AG04449 (cell line): Measurements from ENCODE around the gene CHKA.

Experiments used
- CTCF ChIA-PET: fragments of 350-600 bp; formaldehyde crosslinking; extraction: SDS; loops from one replicate; lab custom pipeline; 2021; ENCODE audit warnings: antibody characterized with exemption; lab: Yijun Ruan, JAX
- POLR2A ChIA-PET: fragments of 400-600, 350-600 bp; formaldehyde crosslinking; extraction: SDS; loops from one replicate; lab custom pipeline; 2020; ENCODE audit warnings: antibody characterized with exemption, inconsistent platforms; lab: Yijun Ruan, JAX
- DNase-seq: peaks from one replicate; pipeline ENCODE4 v3.0.0-alpha.2; 2010; ENCODE audit warnings: low read depth, low spot score
- H3K4me3 ChIP-seq: 2 replicates; pipeline ENCODE4 v1.5.1; 2011; ENCODE audit warnings: low read depth, mild to moderate bottlenecking, control low read depth, low read length
- CTCF ChIP-seq: IDR thresholded peaks from one replicate; pipeline ENCODE4 v1.5.1; 2011; ENCODE audit warnings: mild to moderate bottlenecking, moderate library complexity, low read length, control low read depth, inconsistent platforms; ENCODE audit not compliant: insufficient read depth; ENCODE audit errors: missing control alignments

Gene CHKA

GRCh38 chr11:68043349-68044144 lies 77.6 kb downstream of the CHKA start:
- H3K4me3 ChIP-seq, result peak overlapping the region; percentile 12; the same call in 1 of the 2 replicates
- TF ChIP-seq CTCF, result no peak
- POLR2A ChIA-PET, result interaction anchor here (0.6 to 2.8 kb wide), 3 partner anchors 9 to 33 kb away, joined by 3 to 17 read pairs (median 6); partner anchors contain the start of gene ALDH3B1
- CTCF ChIA-PET, result interaction anchor here (1.6 to 1.8 kb wide), 3 partner anchors 9 to 166 kb away, joined by 4 to 5 read pairs (median 4); no protein-coding TSS in a partner anchor
- DNase-seq, result no peak

- CTCF ChIA-PET, result interaction anchor here (1.6 to 1.8 kb wide), 3 partner anchors 9 to 166 kb away, joined by 4 to 5 read pairs (median 4); no protein-coding TSS in a partner anchor
- DNase-seq, result no peak
- TF ChIP-seq CTCF, result no peak
- peak overlapping the region; percentile 15; the same call in 1 of the 2 replicates for H3K4me3 ChIP-seq
- POLR2A ChIA-PET, result interaction anchor here (1.7 to 2.8 kb wide), 3 partner anchors 10 to 33 kb away, joined by 5 to 17 read pairs (median 6); partner anchors contain the start of genes ALDH3B1 and NDUFS8
Observed at GRCh38 chr11:68043029-68043348, 78.2 kb downstream of the CHKA start.

GRCh38 chr11:68042219-68043028 lies 78.8 kb downstream of the CHKA start:
- no peak for DNase-seq
- no peak for TF ChIP-seq CTCF
- H3K4me3 ChIP-seq, result no peak overlapping the region
- ChIA-PET CTCF (interaction anchor here (1.5 to 1.8 kb wide), 4 partner anchors 10 to 167 kb away, joined by 3 to 5 read pairs (median 4); no protein-coding TSS in a partner anchor), POLR2A (interaction anchor here (0.6 to 2.8 kb wide), 5 partner anchors 11 to 32 kb away, joined by 3 to 17 read pairs (median 5); partner anchors contain the start of genes ALDH3B1 and NDUFS8)

GRCh38 chr11:68041617-68042218 lies 79.5 kb downstream of the CHKA start:
- ChIA-PET CTCF (interaction anchor here (1.5 kb wide), 1 partner anchor 33 kb away, joined by 3 read pairs; no protein-coding TSS in a partner anchor), POLR2A (interaction anchor here (0.6 to 2.8 kb wide), 5 partner anchors 11 to 32 kb away, joined by 3 to 17 read pairs (median 5); partner anchors contain the start of genes ALDH3B1 and NDUFS8)
- TF ChIP-seq CTCF, result no peak
- no peak for DNase-seq
- no peak overlapping the region for H3K4me3 ChIP-seq

GRCh38 chr11:68040957-68041591 lies 80.1 kb downstream of the CHKA start:
- ChIA-PET CTCF (interaction anchor here (1.0 to 1.5 kb wide), 2 partner anchors 32 to 168 kb away, joined by 3 read pairs; no protein-coding TSS in a partner anchor), POLR2A (interaction anchor here (1.1 to 1.7 kb wide), 5 partner anchors 10 to 171 kb away, joined by 3 to 9 read pairs (median 4); partner anchors contain the start of genes ALDH3B1 and NDUFS8)
- no peak for TF ChIP-seq CTCF
- H3K4me3 ChIP-seq, result peak overlapping the region; percentile 73
- DNase-seq, result no peak
